Endothelial cell of umbilical vein (primary cell): ENCODE measurements around the gene RRM2.

Experiments used
- EZH2 ChIP-seq: IDR thresholded peaks from 2 replicates; pipeline ENCODE4 v1.6.1; 2012; ENCODE audit warnings: borderline replicate concordance, low read depth, mild to moderate bottlenecking, moderate library complexity, low read length, inconsistent platforms; ENCODE audit not compliant: severe bottlenecking
- POLR2A ChIP-seq: IDR thresholded peaks from 2 replicates; pipeline ENCODE4 v1.6.1; 2012; ENCODE audit warnings: low read depth, mild to moderate bottlenecking, control low read depth, low read length
- POLR2AphosphoS5 ChIP-seq: IDR thresholded peaks from 2 replicates; pipeline ENCODE4 v1.6.1; 2012; ENCODE audit warnings: low read depth, mild to moderate bottlenecking, control low read depth, low read length, moderate library complexity; ENCODE audit not compliant: insufficient read depth
- TF ChIP-seq, protein P1 (sequence below), 2 donors: IDR thresholded peaks; 1 replicate in 1 of 2; 2 replicates in 1 of 2; pipeline ENCODE4 v1.5.1; 2011; ENCODE audit warnings: low read length in 2 of 2, mild to moderate bottlenecking in 2 of 2, moderate library complexity in 2 of 2, control low read depth in 1 of 2, inconsistent platforms in 1 of 2, low read depth in 1 of 2; ENCODE audit not compliant: insufficient read depth in 1 of 2; ENCODE audit errors: extremely low read depth in 1 of 2

DNA sequence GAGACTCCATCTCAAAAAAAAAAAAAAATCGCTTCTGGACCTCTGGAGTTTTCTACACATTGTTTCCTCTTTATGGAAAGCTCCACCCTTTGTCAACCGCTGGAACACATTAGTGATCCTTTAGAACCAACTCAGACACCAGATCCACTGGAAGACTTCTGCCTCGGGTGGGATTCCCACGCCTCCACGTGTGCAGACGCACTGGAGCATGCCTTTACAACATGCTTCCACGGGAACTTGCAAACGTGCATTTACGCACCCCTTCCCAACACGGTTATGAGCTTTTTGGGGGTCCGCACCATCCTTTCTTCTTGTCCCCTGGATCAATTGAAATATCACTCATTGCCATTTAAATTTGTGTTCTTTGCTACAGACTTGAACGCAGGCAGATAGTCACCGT, 47.4 kb upstream of the RRM2 start:
- TF ChIP-seq, protein P1, sequence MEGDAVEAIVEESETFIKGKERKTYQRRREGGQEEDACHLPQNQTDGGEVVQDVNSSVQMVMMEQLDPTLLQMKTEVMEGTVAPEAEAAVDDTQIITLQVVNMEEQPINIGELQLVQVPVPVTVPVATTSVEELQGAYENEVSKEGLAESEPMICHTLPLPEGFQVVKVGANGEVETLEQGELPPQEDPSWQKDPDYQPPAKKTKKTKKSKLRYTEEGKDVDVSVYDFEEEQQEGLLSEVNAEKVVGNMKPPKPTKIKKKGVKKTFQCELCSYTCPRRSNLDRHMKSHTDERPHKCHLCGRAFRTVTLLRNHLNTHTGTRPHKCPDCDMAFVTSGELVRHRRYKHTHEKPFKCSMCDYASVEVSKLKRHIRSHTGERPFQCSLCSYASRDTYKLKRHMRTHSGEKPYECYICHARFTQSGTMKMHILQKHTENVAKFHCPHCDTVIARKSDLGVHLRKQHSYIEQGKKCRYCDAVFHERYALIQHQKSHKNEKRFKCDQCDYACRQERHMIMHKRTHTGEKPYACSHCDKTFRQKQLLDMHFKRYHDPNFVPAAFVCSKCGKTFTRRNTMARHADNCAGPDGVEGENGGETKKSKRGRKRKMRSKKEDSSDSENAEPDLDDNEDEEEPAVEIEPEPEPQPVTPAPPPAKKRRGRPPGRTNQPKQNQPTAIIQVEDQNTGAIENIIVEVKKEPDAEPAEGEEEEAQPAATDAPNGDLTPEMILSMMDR (IDR thresholded peaks at IDR 0.05; ENCODE audit: extremely low read depth in 1 of 2, insufficient read depth in 1 of 2, low read depth in 1 of 2, low read length in 2 of 2), result no peak
- TF ChIP-seq POLR2A (no peak), POLR2AphosphoS5 (no peak), EZH2 (no peak)
